SK-N-SH (cell line): Measurements from ENCODE around the gene TMEM117. TPM values are rescaled to one million over a fixed set of nuclear protein-coding genes. Genes with fewer than 3 reads are reported as not detected.
"Not testable (repeated sequence)": the region's sequence is repeated elsewhere in the genome, so short reads cannot be mapped to it uniquely, and the experiment has no call there.

Experiments used
- CTCF ChIA-PET: fragments of 300-600, 350-600 bp; formaldehyde crosslinking; extraction: SDS; loops from one replicate; lab custom pipeline; 2021; lab: Yijun Ruan, JAX
- POLR2A ChIA-PET: fragments of 350-600 bp; sonication (Branson Sonifier 250); formaldehyde crosslinking; extraction: SDS; loops from one replicate; lab custom pipeline; 2020; ENCODE audit warnings: antibody characterized with exemption, inconsistent platforms; lab: Yijun Ruan, JAX
- DNase-seq: peaks from one replicate; pipeline ENCODE4 v3.0.0; 2012
- H2AFZ ChIP-seq: fragments of 200-600 bp; sonication (generic); 2 replicates; pipeline ENCODE4 v1.8.1; 2016; ENCODE audit warnings: antibody characterized with exemption, mild to moderate bottlenecking, low read depth
- H3F3A ChIP-seq: fragments of 200-600 bp; sonication (generic); replicated peaks from 2 replicates; pipeline ENCODE3; 2016; ENCODE audit warnings: antibody characterized with exemption, mild to moderate bottlenecking; ENCODE audit not compliant: insufficient read depth
- H3K27ac ChIP-seq, 2 experiments: fragments of 200-500 bp in 1 of 2; fragments of 200-600 bp in 1 of 2; sonication (Bioruptor generic) in 1 of 2; sonication (generic), shearing (Covaris generic) in 1 of 2; 2 replicates each; pipeline versions ENCODE4 v1.5.1 to v1.6.1; 2014 to 2016; ENCODE audit warnings: low read depth in 2 of 2, inconsistent platforms in 1 of 2, low read length in 1 of 2, mild to moderate bottlenecking in 1 of 2, mixed read lengths in 1 of 2
- H3K27me3 ChIP-seq: fragments of 200-600 bp; sonication (generic), shearing (Covaris generic); 2 replicates; pipeline ENCODE4 v1.6.1; 2016; ENCODE audit warnings: mixed run types; ENCODE audit not compliant: insufficient read depth
- H3K36me3 ChIP-seq, 2 experiments: fragments of 200-500 bp in 1 of 2; fragments of 200-600 bp in 1 of 2; sonication (Bioruptor generic) in 1 of 2; sonication (generic) in 1 of 2; replicated peaks in 1 of 2; 2 replicates each; pipeline versions ENCODE3 to v1.5.1; 2014 to 2016; ENCODE audit warnings: low read length in 1 of 2, mild to moderate bottlenecking in 1 of 2; ENCODE audit not compliant: insufficient read depth in 2 of 2, control insufficient read depth in 1 of 2
- H3K4me1 ChIP-seq, 2 experiments: fragments of 200-500 bp in 1 of 2; fragments of 200-600 bp in 1 of 2; sonication (Bioruptor generic) in 1 of 2; sonication (generic), shearing (Covaris generic) in 1 of 2; 2 replicates each; pipeline versions ENCODE4 v1.5.1 to v1.6.1; 2014 to 2016; ENCODE audit warnings: low read depth in 1 of 2, low read length in 1 of 2, mixed run types in 1 of 2; ENCODE audit not compliant: insufficient read depth in 2 of 2, control insufficient read depth in 1 of 2
- H3K4me2 ChIP-seq: fragments of 200-600 bp; sonication (generic), shearing (Covaris generic); 2 replicates; pipeline ENCODE4 v1.6.1; 2017; ENCODE audit warnings: mixed run types
- H3K4me3 ChIP-seq, 2 experiments: fragments of 200-500 bp in 1 of 2; fragments of 200-600 bp in 1 of 2; sonication (Bioruptor generic) in 1 of 2; sonication (generic), shearing (Covaris generic) in 1 of 2; 2 replicates each; pipeline versions ENCODE4 v1.5.1 to v1.8.1; 2014 to 2016; ENCODE audit warnings: low read depth in 2 of 2, inconsistent platforms in 1 of 2, low read length in 1 of 2, mild to moderate bottlenecking in 1 of 2, mixed read lengths in 1 of 2, moderate library complexity in 1 of 2
- H3K79me2 ChIP-seq: fragments of 200-600 bp; sonication (generic); 2 replicates; pipeline ENCODE4 v1.8.1; 2017; ENCODE audit warnings: mild to moderate bottlenecking; ENCODE audit not compliant: insufficient read depth
- H3K9ac ChIP-seq: fragments of 200-600 bp; sonication (generic); 2 replicates; pipeline ENCODE4 v1.6.1; 2017; ENCODE audit warnings: mixed run types
- H3K9me2 ChIP-seq: fragments of 200-600 bp; sonication (generic); 2 replicates; pipeline ENCODE4 v1.6.1; 2017; ENCODE audit warnings: mixed run types
- H3K9me3 ChIP-seq: fragments of 200-600 bp; sonication (generic); 2 replicates; pipeline ENCODE4 v1.6.1; 2017; ENCODE audit warnings: mixed run types, mild to moderate bottlenecking, moderate library complexity
- H4K20me1 ChIP-seq: fragments of 200-600 bp; sonication (generic); 2 replicates; pipeline ENCODE4 v1.6.1; 2017; ENCODE audit warnings: mild to moderate bottlenecking, mixed run types; ENCODE audit not compliant: insufficient read depth
- ELF1 ChIP-seq: IDR thresholded peaks from 2 replicates; pipeline ENCODE4 v1.4.0; 2012
- FOSL2 ChIP-seq: IDR thresholded peaks from 2 replicates; pipeline ENCODE4 v1.4.0; 2012; ENCODE audit warnings: low read depth, mild to moderate bottlenecking, moderate library complexity, borderline replicate concordance
- FOXJ3 ChIP-seq: sonication (generic); formaldehyde crosslinking; IDR thresholded peaks from 2 replicates; pipeline ENCODE4 v1.5.1; 2020; ENCODE audit warnings: mild to moderate bottlenecking, missing genetic modification reagents
- FOXM1 ChIP-seq: IDR thresholded peaks from 2 replicates; pipeline ENCODE4 v1.4.0; 2012; ENCODE audit warnings: low read depth, mild to moderate bottlenecking
- GABPA ChIP-seq: IDR thresholded peaks from 2 replicates; pipeline ENCODE4 v1.4.0; 2012; ENCODE audit warnings: low read depth, mild to moderate bottlenecking
- GATA2 ChIP-seq: sonication (generic); formaldehyde crosslinking; IDR thresholded peaks from 2 replicates; pipeline ENCODE4 v1.5.0; 2020; ENCODE audit warnings: mild to moderate bottlenecking, missing genetic modification reagents
- JUND ChIP-seq: IDR thresholded peaks from 2 replicates; pipeline ENCODE4 v1.4.0; 2012
- MXI1 ChIP-seq: IDR thresholded peaks from 2 replicates; pipeline ENCODE4 v1.6.1; 2012; ENCODE audit warnings: mild to moderate bottlenecking, low read depth, low read length, improper control_type of control experiment
- NFIC ChIP-seq: IDR thresholded peaks from 2 replicates; pipeline ENCODE4 v1.4.0; 2012; ENCODE audit warnings: borderline replicate concordance
- RAD21 ChIP-seq: IDR thresholded peaks from 2 replicates; pipeline ENCODE4 v1.6.1; 2012; ENCODE audit warnings: mild to moderate bottlenecking, low read length
- RFX5 ChIP-seq: IDR thresholded peaks from 2 replicates; pipeline ENCODE4 v1.6.1; 2012; ENCODE audit warnings: mild to moderate bottlenecking, improper control_type of control experiment, low read length
- RXRA ChIP-seq: IDR thresholded peaks from 2 replicates; pipeline ENCODE4 v1.4.0; 2012; ENCODE audit warnings: low read depth, mild to moderate bottlenecking, borderline replicate concordance
- SIN3A ChIP-seq: IDR thresholded peaks from 2 replicates; pipeline ENCODE4 v1.6.1; 2012; ENCODE audit warnings: low read depth, mild to moderate bottlenecking, low read length, moderate library complexity, borderline replicate concordance
- TEAD4 ChIP-seq: IDR thresholded peaks from 2 replicates; pipeline ENCODE4 v1.4.0; 2012; ENCODE audit warnings: mild to moderate bottlenecking, borderline replicate concordance; ENCODE audit not compliant: insufficient read depth
- YY1 ChIP-seq: IDR thresholded peaks from 2 replicates; pipeline ENCODE4 v1.4.0; 2012; ENCODE audit warnings: low read depth, mild to moderate bottlenecking
- WGBS: methylation state at CpG from one replicate; pipeline ENCODE4 v1.1.6; 2017; ENCODE audit warnings: low lambda C conversion rate; 5-methylcytosine and 5-hydroxymethylcytosine counted together
- polyA plus RNA-seq, 3 experiments: library from polyadenylated mRNA; depleted of rRNA; stranded (reverse); fragments of >200 nt; gene quantifications; 2 replicates each; pipeline ENCODE4 v1.2.3, GENCODE V29; 2012
- TF ChIP-seq, protein P1 (sequence below): IDR thresholded peaks from 2 replicates; pipeline ENCODE4 v1.4.0; 2012; ENCODE audit warnings: low read depth, borderline replicate concordance
- TF ChIP-seq, protein P2 (sequence below): fragments of 150-350 bp; IDR thresholded peaks from 2 replicates; pipeline ENCODE4 v1.6.1; 2017; ENCODE audit warnings: antibody characterized with exemption, low read length, low read depth, borderline replicate concordance
- TF ChIP-seq, protein P3 (sequence below): fragments of 150-350 bp; IDR thresholded peaks from 2 replicates; pipeline ENCODE4 v1.6.1; 2016; ENCODE audit warnings: mild to moderate bottlenecking, low read depth, low read length
- TF ChIP-seq, protein P4 (sequence below): IDR thresholded peaks from 2 replicates; pipeline ENCODE4 v1.4.0; 2012; ENCODE audit warnings: low read depth, borderline replicate concordance
- TF ChIP-seq, protein P5 (sequence below): IDR thresholded peaks from 2 replicates; pipeline ENCODE4 v1.6.1; 2012; ENCODE audit warnings: mild to moderate bottlenecking, low read depth, low read length, moderate library complexity

The TMEM117 gene
- polyA plus RNA-seq, 1 of the 3 experiments (the other 2 are of a cell fraction) = 0.81 TPM

DNA sequence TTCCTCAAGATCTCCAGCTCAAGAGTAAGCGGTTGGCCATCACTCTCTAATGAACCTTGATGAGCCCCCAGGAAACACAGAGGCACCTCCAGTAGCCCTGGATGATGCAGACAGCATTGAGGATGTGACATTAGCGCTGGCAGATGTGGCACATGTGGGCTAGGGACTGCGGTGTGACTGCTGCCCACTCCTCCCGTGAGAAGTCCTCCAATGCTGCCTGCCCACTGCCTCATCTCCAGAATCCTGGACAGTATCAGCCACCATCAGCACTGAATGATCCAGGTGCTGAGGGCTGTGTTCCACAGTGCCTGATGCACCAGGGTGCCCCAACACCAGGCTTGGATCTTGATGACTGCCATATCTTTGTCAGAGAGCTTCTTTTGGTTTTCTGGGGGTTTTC, 412.6 kb downstream of the TMEM117 start:
- Histone ChIP-seq H3K79me2 (no peaks in the 10 kb centered on the region), H3K4me1 (no peaks in the 10 kb centered on the region), H3K4me3 (no peak overlapping the region), H3F3A (no peaks in the 10 kb centered on the region), H3K27me3 (no peaks in the 10 kb centered on the region), H2AFZ (no peak overlapping the region), H3K27ac (no peak overlapping the region), H3K9ac (no peak overlapping the region), H3K9me2 (no peaks in the 10 kb centered on the region), H3K9me3 (no peaks in the 10 kb centered on the region), H4K20me1 (no peaks in the 10 kb centered on the region), H3K4me2 (no peak overlapping the region), H3K36me3 (no peaks in the 10 kb centered on the region)
- no peak for DNase-seq
- ChIA-PET POLR2A (no interaction called here), CTCF (interaction anchor here (1.1 kb wide), 1 partner anchor 626 kb away, joined by 3 read pairs; no protein-coding TSS in a partner anchor)
- WGBS = 61% methylated on average over 2 of the region's 4 CpGs
- no peak for TF ChIP-seq RFX5
- no peak for TF ChIP-seq RXRA
- no peak for TF ChIP-seq NFIC
- no peak for TF ChIP-seq SIN3A
- TF ChIP-seq RAD21 = no peak
- TF ChIP-seq ELF1 = no peak
- TF ChIP-seq, protein P1, sequence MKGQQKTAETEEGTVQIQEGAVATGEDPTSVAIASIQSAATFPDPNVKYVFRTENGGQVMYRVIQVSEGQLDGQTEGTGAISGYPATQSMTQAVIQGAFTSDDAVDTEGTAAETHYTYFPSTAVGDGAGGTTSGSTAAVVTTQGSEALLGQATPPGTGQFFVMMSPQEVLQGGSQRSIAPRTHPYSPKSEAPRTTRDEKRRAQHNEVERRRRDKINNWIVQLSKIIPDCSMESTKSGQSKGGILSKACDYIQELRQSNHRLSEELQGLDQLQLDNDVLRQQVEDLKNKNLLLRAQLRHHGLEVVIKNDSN = no peak
- no peak for TF ChIP-seq FOXM1
- TF ChIP-seq, protein P2, sequence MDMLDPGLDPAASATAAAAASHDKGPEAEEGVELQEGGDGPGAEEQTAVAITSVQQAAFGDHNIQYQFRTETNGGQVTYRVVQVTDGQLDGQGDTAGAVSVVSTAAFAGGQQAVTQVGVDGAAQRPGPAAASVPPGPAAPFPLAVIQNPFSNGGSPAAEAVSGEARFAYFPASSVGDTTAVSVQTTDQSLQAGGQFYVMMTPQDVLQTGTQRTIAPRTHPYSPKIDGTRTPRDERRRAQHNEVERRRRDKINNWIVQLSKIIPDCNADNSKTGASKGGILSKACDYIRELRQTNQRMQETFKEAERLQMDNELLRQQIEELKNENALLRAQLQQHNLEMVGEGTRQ = no peak
- no peak for TF ChIP-seq YY1
- TF ChIP-seq FOSL2 = no peak
- TF ChIP-seq FOXJ3 (CRISPR knock-in tag) = no peak
- no peak for TF ChIP-seq TEAD4
- TF ChIP-seq, protein P3, sequence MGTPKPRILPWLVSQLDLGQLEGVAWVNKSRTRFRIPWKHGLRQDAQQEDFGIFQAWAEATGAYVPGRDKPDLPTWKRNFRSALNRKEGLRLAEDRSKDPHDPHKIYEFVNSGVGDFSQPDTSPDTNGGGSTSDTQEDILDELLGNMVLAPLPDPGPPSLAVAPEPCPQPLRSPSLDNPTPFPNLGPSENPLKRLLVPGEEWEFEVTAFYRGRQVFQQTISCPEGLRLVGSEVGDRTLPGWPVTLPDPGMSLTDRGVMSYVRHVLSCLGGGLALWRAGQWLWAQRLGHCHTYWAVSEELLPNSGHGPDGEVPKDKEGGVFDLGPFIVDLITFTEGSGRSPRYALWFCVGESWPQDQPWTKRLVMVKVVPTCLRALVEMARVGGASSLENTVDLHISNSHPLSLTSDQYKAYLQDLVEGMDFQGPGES = no peak
- no peak for TF ChIP-seq MXI1
- TF ChIP-seq, protein P4, sequence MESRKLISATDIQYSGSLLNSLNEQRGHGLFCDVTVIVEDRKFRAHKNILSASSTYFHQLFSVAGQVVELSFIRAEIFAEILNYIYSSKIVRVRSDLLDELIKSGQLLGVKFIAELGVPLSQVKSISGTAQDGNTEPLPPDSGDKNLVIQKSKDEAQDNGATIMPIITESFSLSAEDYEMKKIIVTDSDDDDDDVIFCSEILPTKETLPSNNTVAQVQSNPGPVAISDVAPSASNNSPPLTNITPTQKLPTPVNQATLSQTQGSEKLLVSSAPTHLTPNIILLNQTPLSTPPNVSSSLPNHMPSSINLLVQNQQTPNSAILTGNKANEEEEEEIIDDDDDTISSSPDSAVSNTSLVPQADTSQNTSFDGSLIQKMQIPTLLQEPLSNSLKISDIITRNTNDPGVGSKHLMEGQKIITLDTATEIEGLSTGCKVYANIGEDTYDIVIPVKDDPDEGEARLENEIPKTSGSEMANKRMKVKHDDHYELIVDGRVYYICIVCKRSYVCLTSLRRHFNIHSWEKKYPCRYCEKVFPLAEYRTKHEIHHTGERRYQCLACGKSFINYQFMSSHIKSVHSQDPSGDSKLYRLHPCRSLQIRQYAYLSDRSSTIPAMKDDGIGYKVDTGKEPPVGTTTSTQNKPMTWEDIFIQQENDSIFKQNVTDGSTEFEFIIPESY = no peak
- TF ChIP-seq JUND = no peak
- TF ChIP-seq, protein P5, sequence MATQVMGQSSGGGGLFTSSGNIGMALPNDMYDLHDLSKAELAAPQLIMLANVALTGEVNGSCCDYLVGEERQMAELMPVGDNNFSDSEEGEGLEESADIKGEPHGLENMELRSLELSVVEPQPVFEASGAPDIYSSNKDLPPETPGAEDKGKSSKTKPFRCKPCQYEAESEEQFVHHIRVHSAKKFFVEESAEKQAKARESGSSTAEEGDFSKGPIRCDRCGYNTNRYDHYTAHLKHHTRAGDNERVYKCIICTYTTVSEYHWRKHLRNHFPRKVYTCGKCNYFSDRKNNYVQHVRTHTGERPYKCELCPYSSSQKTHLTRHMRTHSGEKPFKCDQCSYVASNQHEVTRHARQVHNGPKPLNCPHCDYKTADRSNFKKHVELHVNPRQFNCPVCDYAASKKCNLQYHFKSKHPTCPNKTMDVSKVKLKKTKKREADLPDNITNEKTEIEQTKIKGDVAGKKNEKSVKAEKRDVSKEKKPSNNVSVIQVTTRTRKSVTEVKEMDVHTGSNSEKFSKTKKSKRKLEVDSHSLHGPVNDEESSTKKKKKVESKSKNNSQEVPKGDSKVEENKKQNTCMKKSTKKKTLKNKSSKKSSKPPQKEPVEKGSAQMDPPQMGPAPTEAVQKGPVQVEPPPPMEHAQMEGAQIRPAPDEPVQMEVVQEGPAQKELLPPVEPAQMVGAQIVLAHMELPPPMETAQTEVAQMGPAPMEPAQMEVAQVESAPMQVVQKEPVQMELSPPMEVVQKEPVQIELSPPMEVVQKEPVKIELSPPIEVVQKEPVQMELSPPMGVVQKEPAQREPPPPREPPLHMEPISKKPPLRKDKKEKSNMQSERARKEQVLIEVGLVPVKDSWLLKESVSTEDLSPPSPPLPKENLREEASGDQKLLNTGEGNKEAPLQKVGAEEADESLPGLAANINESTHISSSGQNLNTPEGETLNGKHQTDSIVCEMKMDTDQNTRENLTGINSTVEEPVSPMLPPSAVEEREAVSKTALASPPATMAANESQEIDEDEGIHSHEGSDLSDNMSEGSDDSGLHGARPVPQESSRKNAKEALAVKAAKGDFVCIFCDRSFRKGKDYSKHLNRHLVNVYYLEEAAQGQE = no peak
- no peak for TF ChIP-seq GATA2 (CRISPR knock-in tag)
- TF ChIP-seq GABPA = no peak

DNA sequence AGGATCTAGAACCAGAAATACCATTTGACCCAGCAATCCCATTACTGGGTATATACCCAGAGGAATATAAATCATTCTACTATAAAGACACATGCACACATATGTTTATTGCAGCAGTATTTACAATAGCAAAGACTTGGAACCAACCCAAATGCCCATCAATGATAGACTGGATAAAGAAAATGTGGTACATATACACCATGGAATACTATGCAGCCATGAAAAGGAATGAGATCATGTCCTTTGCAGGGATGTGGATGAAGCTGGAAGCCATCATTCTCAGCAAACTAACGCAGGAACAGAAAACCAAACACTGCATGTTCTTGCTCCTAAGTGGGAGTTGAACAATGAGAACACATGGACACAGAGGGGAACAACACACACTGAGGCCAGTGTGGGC, 414.6 kb downstream of the TMEM117 start:
- DNase-seq, H3K79me2 ChIP-seq, POLR2A ChIA-PET, H3K4me3 ChIP-seq, H3K4me1 ChIP-seq, H3K9ac ChIP-seq, H3F3A ChIP-seq, H3K27ac ChIP-seq, H4K20me1 ChIP-seq, CTCF ChIA-PET, H3K36me3 ChIP-seq, H3K9me3 ChIP-seq, H3K9me2 ChIP-seq, H3K27me3 ChIP-seq, H3K4me2 ChIP-seq, H2AFZ ChIP-seq: not testable (repeated sequence)
- WGBS = 45% methylated on average over 1 of the region's 1 CpG
